Endothelial cell (in vitro differentiated cells): ENCODE measurements around the gene MBNL2. TPM values are rescaled to one million over a fixed set of nuclear protein-coding genes. Genes with fewer than 3 reads are reported as not detected.
A peak's percentile ranks its signal among the peaks of the same experiment; 100 is the strongest.

ENCODE experiments used
- DNase-seq: peaks from one replicate; pipeline ENCODE4 v3.0.0; 2021; ENCODE audit warnings: low spot score
- H3K27ac Mint-ChIP-seq: one replicate; pipeline ENCODE4 v1.8.0; 2021; ENCODE audit warnings: mixed read lengths, inconsistent platforms; ENCODE audit not compliant: unreplicated experiment
- H3K27me3 Mint-ChIP-seq: one replicate; pipeline ENCODE4 v1.8.0; 2021; ENCODE audit warnings: mild to moderate bottlenecking, moderate library complexity, mixed read lengths, inconsistent platforms; ENCODE audit not compliant: unreplicated experiment
- H3K36me3 Mint-ChIP-seq: one replicate; pipeline ENCODE4 v1.8.0; 2021; ENCODE audit warnings: mild to moderate bottlenecking, low read depth, mixed read lengths, inconsistent platforms; ENCODE audit not compliant: unreplicated experiment
- H3K4me1 Mint-ChIP-seq: one replicate; pipeline ENCODE4 v1.8.0; 2021; ENCODE audit warnings: mild to moderate bottlenecking, mixed read lengths, inconsistent platforms; ENCODE audit not compliant: unreplicated experiment
- H3K4me3 Mint-ChIP-seq: one replicate; pipeline ENCODE4 v1.8.0; 2021; ENCODE audit warnings: mild to moderate bottlenecking, mixed read lengths, inconsistent platforms; ENCODE audit not compliant: unreplicated experiment
- H3K9me3 Mint-ChIP-seq: one replicate; pipeline ENCODE4 v1.8.0; 2021; ENCODE audit warnings: mixed read lengths, inconsistent platforms; ENCODE audit not compliant: unreplicated experiment
- CTCF ChIP-seq: fragments of 200-600 bp; sonication (generic); IDR thresholded peaks from one replicate; pipeline ENCODE4 v1.5.0; 2021; ENCODE audit warnings: antibody characterized with exemption; ENCODE audit not compliant: unreplicated experiment
- total RNA-seq: library from RNA; stranded (reverse); fragmentation: NEBNext Ultra II Directional; extraction: Animal tissue kit (Norgen Biotek cat#: 25700); gene quantifications from one replicate; pipeline ENCODE4 v1.2.1, GENCODE V29; 2021; ENCODE audit not compliant: unreplicated experiment

MBNL2 gene
- total RNA-seq, 1 donor from 2014 or later: 137 TPM

GRCh38 chr13:97253581-97254293, 31.6 kb downstream of the MBNL2 start:
- peaks cover 10% of the 10 kb centered on the region for H3K27me3 Mint-ChIP-seq
- no peak overlapping the region for H3K27ac Mint-ChIP-seq
- no peak for TF ChIP-seq CTCF
- DNase-seq: no peak
- H3K9me3 Mint-ChIP-seq: no peaks in the 10 kb centered on the region
- peaks cover 19% of the 10 kb centered on the region for H3K36me3 Mint-ChIP-seq
- no peak overlapping the region for H3K4me3 Mint-ChIP-seq
- peaks cover 52% of the 10 kb centered on the region for H3K4me1 Mint-ChIP-seq

- Mint-ChIP-seq H3K36me3 (peaks cover 25% of the 10 kb centered on the region), H3K4me3 (no peak overlapping the region), H3K27ac (no peak overlapping the region), H3K27me3 (peaks cover 12% of the 10 kb centered on the region), H3K4me1 (peaks cover 57% of the 10 kb centered on the region), H3K9me3 (no peaks in the 10 kb centered on the region)
- TF ChIP-seq CTCF: no peak
- DNase-seq: no peak
These were observed 32.7 kb downstream of the MBNL2 start for GRCh38 chr13:97254816-97255215.

- Mint-ChIP-seq H3K4me3 (no peak overlapping the region), H3K27ac (peak overlapping the region; percentile 57), H3K36me3 (peaks cover 33% of the 10 kb centered on the region), H3K9me3 (no peaks in the 10 kb centered on the region), H3K4me1 (peaks cover 57% of the 10 kb centered on the region), H3K27me3 (peaks cover 18% of the 10 kb centered on the region)
- no peak for DNase-seq
- TF ChIP-seq CTCF: no peak
These were observed 33.4 kb downstream of the MBNL2 start for GRCh38 chr13:97255515-97256021.

- H3K9me3 Mint-ChIP-seq: no peaks in the 10 kb centered on the region
- no peak for DNase-seq
- peak overlapping the region; percentile 53 for H3K27ac Mint-ChIP-seq
- H3K27me3 Mint-ChIP-seq: peaks cover 22% of the 10 kb centered on the region
- peaks cover 60% of the 10 kb centered on the region for H3K4me1 Mint-ChIP-seq
- peaks cover 40% of the 10 kb centered on the region for H3K36me3 Mint-ChIP-seq
- no peak overlapping the region for H3K4me3 Mint-ChIP-seq
- TF ChIP-seq CTCF: no peak
These were observed 34.2 kb downstream of the MBNL2 start for GRCh38 chr13:97256343-97256783.

GRCh38 chr13:97257228-97257755, 35.2 kb downstream of the MBNL2 start:
- H3K27ac Mint-ChIP-seq: peak overlapping the region; percentile 99
- DNase-seq: no peak
- H3K4me1 Mint-ChIP-seq: peaks cover 69% of the 10 kb centered on the region
- TF ChIP-seq CTCF: no peak
- peaks cover 49% of the 10 kb centered on the region for H3K36me3 Mint-ChIP-seq
- peak overlapping the region; percentile 34 for H3K4me3 Mint-ChIP-seq
- H3K27me3 Mint-ChIP-seq: peaks cover 27% of the 10 kb centered on the region
- H3K9me3 Mint-ChIP-seq: no peaks in the 10 kb centered on the region
